PC-9 (cell line): ENCODE measurements around the gene PAX7. TPM values are rescaled to one million over a fixed set of nuclear protein-coding genes. Genes with fewer than 3 reads are reported as not detected.

Experiments
- BruUV-seq: library from RNA; stranded (reverse); fragments of 400-500 nt; replicated peaks from 2 replicates; lab custom pipeline; 2021; lab: Mats Ljungman, UMichigan
- CTCF ChIA-PET: fragments of 300-600 bp; sonication (Branson Sonifier 250); formaldehyde crosslinking; loops from one replicate; lab custom pipeline; 2022; ENCODE audit warnings: antibody characterized with exemption; lab: Charles Lee
- POLR2A ChIA-PET: fragments of 300-600 bp; sonication (Branson Sonifier 250); formaldehyde crosslinking; loops from one replicate; lab custom pipeline; 2022; ENCODE audit warnings: antibody characterized with exemption; ENCODE audit not compliant: unreplicated experiment; lab: Charles Lee
- DNase-seq, 2 experiments: peaks; one replicate each; pipeline versions ENCODE4 v3.0.0 to v3.0.0-alpha.2; 2015 to 2022; ENCODE audit warnings: mixed read lengths in 1 of 2
- H2AFZ ChIP-seq: fragments of 200-600 bp; sonication (generic); 2 replicates; pipeline ENCODE4 v1.8.1; 2017; ENCODE audit warnings: antibody characterized with exemption
- H3F3A ChIP-seq: fragments of 200-600 bp; sonication (generic); 2 replicates; pipeline ENCODE4 v1.8.1; 2017; ENCODE audit warnings: antibody characterized with exemption, mild to moderate bottlenecking, low read depth; ENCODE audit not compliant: insufficient read depth
- H3K27ac ChIP-seq: fragments of 200-600 bp; sonication (generic); 2 replicates; pipeline ENCODE4 v1.6.1; 2016; ENCODE audit warnings: mixed run types
- H3K27me3 ChIP-seq: fragments of 200-600 bp; sonication (generic); 2 replicates; pipeline ENCODE4 v1.6.1; 2016; ENCODE audit warnings: low read depth, mixed run types; ENCODE audit not compliant: insufficient read depth
- H3K36me3 ChIP-seq: fragments of 200-600 bp; sonication (generic); 2 replicates; pipeline ENCODE4 v1.6.1; 2016; ENCODE audit warnings: low read depth, mixed run types
- H3K4me1 ChIP-seq: fragments of 200-600 bp; sonication (generic); replicated peaks from 2 replicates; pipeline ENCODE4 v1.6.1; 2016; ENCODE audit warnings: mixed run types; ENCODE audit not compliant: insufficient read depth
- H3K4me2 ChIP-seq: fragments of 200-600 bp; sonication (generic); 2 replicates; pipeline ENCODE4 v1.6.1; 2017; ENCODE audit warnings: mixed run types
- H3K4me3 ChIP-seq: fragments of 200-600 bp; sonication (generic); 2 replicates; pipeline ENCODE4 v1.6.1; 2016; ENCODE audit warnings: mixed run types
- H3K79me2 ChIP-seq: fragments of 200-600 bp; sonication (generic); 2 replicates; pipeline ENCODE4 v1.6.1; 2017; ENCODE audit warnings: low read depth, mixed run types
- H3K9me2 ChIP-seq: fragments of 200-600 bp; sonication (generic); 2 replicates; pipeline ENCODE4 v1.8.1; 2017; ENCODE audit warnings: mild to moderate bottlenecking; ENCODE audit not compliant: insufficient read depth
- H3K9me3 ChIP-seq: fragments of 200-600 bp; sonication (generic); 2 replicates; pipeline ENCODE4 v1.8.1; 2016; ENCODE audit warnings: low read depth; ENCODE audit not compliant: insufficient read depth
- H4K20me1 ChIP-seq: fragments of 200-600 bp; sonication (generic); 2 replicates; pipeline ENCODE4 v1.8.1; 2017; ENCODE audit not compliant: insufficient read depth
- EZH2 ChIP-seq: fragments of 200-600 bp; sonication (generic); IDR thresholded peaks from 2 replicates; pipeline ENCODE4 v1.8.0; 2017; ENCODE audit warnings: antibody characterized with exemption, low read depth
- intact Hi-C: fragments of 100-400 bp; cut with micrococcal nuclease; formaldehyde crosslinking; loops from one replicate; pipeline ENCODE4 v1.10.0; 2022; ENCODE audit not compliant: unreplicated experiment
- total RNA-seq: library from RNA; stranded (reverse); gene quantifications from 2 replicates; pipeline ENCODE4 v1.2.3, GENCODE V29; 2021
- TF ChIP-seq, protein P1 (sequence below): fragments of 200-600 bp; sonication (generic); conservative IDR thresholded peaks from 2 replicates; pipeline ENCODE4 v1.6.1; 2017; ENCODE audit warnings: mixed run types, antibody characterized with exemption, mild to moderate bottlenecking, moderate library complexity

PAX7 gene
- total RNA-seq, 1 experiment from 2014 or later, result not detected

DNA sequence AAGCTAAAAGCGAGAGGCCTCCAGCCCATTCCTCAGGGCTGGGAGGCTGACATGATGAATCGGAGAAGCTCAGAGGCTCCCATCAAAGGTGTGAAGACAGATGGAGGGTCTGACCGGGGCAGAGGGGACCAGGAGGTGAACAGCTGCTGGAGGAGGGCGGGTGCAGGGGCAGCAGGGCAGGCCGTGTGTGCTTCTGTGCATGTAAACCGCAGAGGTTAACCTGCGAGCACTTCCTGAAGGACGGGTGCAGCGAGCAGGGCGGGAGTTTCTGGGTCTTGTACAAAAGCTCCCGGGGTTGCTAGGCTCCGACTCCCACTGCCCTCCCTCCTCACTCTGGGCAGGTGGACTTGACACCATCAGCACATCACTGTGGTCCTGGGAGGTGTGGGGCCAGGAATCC is 75.2 kb downstream of the PAX7 start:
- no peaks in the 10 kb centered on the region for H3K9me2 ChIP-seq
- POLR2A ChIA-PET, result no interaction called here
- no peaks in the 10 kb centered on the region for H3K9me3 ChIP-seq
- H3K4me3 ChIP-seq, result no peak overlapping the region
- H4K20me1 ChIP-seq, result no peaks in the 10 kb centered on the region
- intact Hi-C loops, result no loop called here
- H3K79me2 ChIP-seq, result no peaks in the 10 kb centered on the region
- H3F3A ChIP-seq, result no peaks in the 10 kb centered on the region
- no peak overlapping the region for H2AFZ ChIP-seq
- DNase-seq, result no peak
- H3K27ac ChIP-seq, result no peak overlapping the region
- no peak for TF ChIP-seq EZH2
- TF ChIP-seq, protein P1, sequence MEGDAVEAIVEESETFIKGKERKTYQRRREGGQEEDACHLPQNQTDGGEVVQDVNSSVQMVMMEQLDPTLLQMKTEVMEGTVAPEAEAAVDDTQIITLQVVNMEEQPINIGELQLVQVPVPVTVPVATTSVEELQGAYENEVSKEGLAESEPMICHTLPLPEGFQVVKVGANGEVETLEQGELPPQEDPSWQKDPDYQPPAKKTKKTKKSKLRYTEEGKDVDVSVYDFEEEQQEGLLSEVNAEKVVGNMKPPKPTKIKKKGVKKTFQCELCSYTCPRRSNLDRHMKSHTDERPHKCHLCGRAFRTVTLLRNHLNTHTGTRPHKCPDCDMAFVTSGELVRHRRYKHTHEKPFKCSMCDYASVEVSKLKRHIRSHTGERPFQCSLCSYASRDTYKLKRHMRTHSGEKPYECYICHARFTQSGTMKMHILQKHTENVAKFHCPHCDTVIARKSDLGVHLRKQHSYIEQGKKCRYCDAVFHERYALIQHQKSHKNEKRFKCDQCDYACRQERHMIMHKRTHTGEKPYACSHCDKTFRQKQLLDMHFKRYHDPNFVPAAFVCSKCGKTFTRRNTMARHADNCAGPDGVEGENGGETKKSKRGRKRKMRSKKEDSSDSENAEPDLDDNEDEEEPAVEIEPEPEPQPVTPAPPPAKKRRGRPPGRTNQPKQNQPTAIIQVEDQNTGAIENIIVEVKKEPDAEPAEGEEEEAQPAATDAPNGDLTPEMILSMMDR, result no peak
- no peak overlapping the region for H3K4me2 ChIP-seq
- H3K27me3 ChIP-seq, result peaks cover 8% of the 10 kb centered on the region; the same call in 1 of the 2 replicates
- no peaks in the 10 kb centered on the region for H3K36me3 ChIP-seq
- no TSS peak for BruUV-seq
- CTCF ChIA-PET, result no interaction called here
- no peaks in the 10 kb centered on the region for H3K4me1 ChIP-seq

DNA sequence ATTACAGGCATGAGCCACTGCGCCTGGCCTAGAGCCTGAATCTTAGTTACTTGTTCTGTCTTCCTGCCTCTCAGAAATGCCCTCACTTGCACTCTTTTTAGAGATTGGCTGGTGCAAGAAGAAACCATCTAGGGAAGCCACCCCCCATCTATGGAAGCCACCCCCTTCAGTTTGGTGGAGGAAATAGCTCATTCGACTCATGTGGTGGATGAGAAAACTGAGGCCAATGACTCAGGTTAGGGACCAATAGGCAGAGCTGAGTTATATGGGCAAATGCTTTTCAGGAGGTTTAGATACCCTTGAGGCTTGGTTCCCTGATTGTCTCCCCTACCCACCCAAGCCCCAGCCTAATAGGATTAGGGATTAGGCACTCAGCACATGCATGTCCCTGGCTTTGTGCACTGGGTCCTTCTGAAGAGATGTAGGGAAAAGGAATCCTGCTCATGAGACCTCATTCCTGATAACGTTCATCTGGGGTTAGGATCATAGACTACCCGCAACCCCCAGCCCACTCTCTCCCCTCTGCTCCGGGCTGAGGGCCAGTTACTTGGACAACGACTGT is 77.1 kb downstream of the PAX7 start:
- Histone ChIP-seq H3K9me2 (no peaks in the 10 kb centered on the region), H3K9me3 (no peaks in the 10 kb centered on the region), H3K79me2 (no peaks in the 10 kb centered on the region), H4K20me1 (no peaks in the 10 kb centered on the region), H3K27ac (no peak overlapping the region), H3K4me2 (no peak overlapping the region), H3K27me3 (peaks cover 8% of the 10 kb centered on the region; the same call in 1 of the 2 replicates), H3K36me3 (no peaks in the 10 kb centered on the region), H2AFZ (no peak overlapping the region), H3F3A (no peaks in the 10 kb centered on the region), H3K4me1 (no peaks in the 10 kb centered on the region), H3K4me3 (no peak overlapping the region)
- no TSS peak for BruUV-seq
- CTCF ChIA-PET, result interaction anchor here (0.6 kb wide), 1 partner anchor 195 kb away, joined by 4 read pairs; no protein-coding TSS in a partner anchor
- DNase-seq, result no peak
- POLR2A ChIA-PET, result no interaction called here
- intact Hi-C loops, result no loop called here
- TF ChIP-seq, protein P1, result no peak
- TF ChIP-seq EZH2, result no peak

DNA sequence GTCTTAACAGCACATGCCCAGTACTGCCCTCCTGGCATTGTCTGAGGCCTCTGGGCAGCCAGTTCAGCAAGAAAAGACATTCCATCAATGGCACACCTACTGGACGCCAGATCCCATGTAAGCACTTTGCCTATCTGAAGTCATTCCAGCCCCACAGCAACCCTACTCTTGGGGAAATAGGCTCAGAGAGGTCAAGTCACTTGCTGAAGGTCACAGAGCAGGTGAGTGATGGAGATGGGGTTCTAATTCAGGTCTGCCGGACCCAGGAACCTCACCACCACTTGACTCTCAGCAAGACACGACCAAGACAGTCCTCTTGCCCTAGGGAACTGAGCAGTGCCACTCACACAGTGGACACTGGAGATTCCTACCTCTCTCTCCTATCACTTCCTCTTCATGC is 79.4 kb downstream of the PAX7 start:
- Histone ChIP-seq H4K20me1 (no peaks in the 10 kb centered on the region), H3F3A (no peaks in the 10 kb centered on the region), H3K4me3 (no peak overlapping the region), H3K36me3 (no peaks in the 10 kb centered on the region), H3K27me3 (peaks cover 24% of the 10 kb centered on the region; the same call in 1 of the 2 replicates), H3K4me2 (no peak overlapping the region), H3K79me2 (no peaks in the 10 kb centered on the region), H3K4me1 (no peaks in the 10 kb centered on the region), H3K27ac (no peak overlapping the region), H3K9me3 (no peaks in the 10 kb centered on the region), H2AFZ (no peak overlapping the region), H3K9me2 (no peaks in the 10 kb centered on the region)
- CTCF ChIA-PET, result no interaction called here
- TF ChIP-seq, protein P1, result no peak
- TF ChIP-seq EZH2, result no peak
- no peak for DNase-seq
- BruUV-seq, result no TSS peak
- intact Hi-C loops, result no loop called here
- POLR2A ChIA-PET, result no interaction called here
